HCT116 (cell line): ENCODE results near the gene SAMSN1. TPM values are rescaled to one million over a fixed set of nuclear protein-coding genes. Genes with fewer than 3 reads are reported as not detected.

Experiments
- ATAC-seq: fragments of 200-7000 bp; cut with Tn5 transposase; 2 replicates; pipeline ENCODE4 v1.9.1; 2020; ENCODE audit warnings: mild to moderate bottlenecking, moderate library complexity
- BruUV-seq: library from RNA; stranded (reverse); fragments of 400-500 nt; replicated peaks from 2 replicates; lab custom pipeline; 2021; lab: Mats Ljungman, UMichigan
- CTCF ChIA-PET: fragments of 300-600 bp; sonication (Branson Sonifier 250); formaldehyde crosslinking; loops from one replicate; lab custom pipeline; 2021; ENCODE audit warnings: antibody characterized with exemption; lab: Charles Lee
- POLR2A ChIA-PET: fragments of 300-600, 350-600 bp; sonication (Branson Sonifier 250); formaldehyde crosslinking; loops from one replicate; lab custom pipeline; 2021; ENCODE audit warnings: antibody characterized with exemption; lab: Charles Lee
- RAD21 ChIA-PET, 2 experiments: fragments of 300-600 bp; sonication (Branson Sonifier 250); formaldehyde crosslinking; loops; one replicate each; lab custom pipeline; 2023; ENCODE audit warnings: low total read pairs in 2 of 2; ENCODE audit not compliant: uncharacterized antibody in 2 of 2, unreplicated experiment in 2 of 2, low non-redundant PET in 1 of 2; lab: Charles Lee
- DNase-seq: peaks from one replicate; pipeline ENCODE4 v3.0.0-alpha.2; 2010; ENCODE audit warnings: low read depth, low spot score
- H2AFZ ChIP-seq: fragments of 200-600 bp; shearing (Covaris generic), sonication (generic); 2 replicates; pipeline ENCODE4 v1.6.1; 2017; ENCODE audit warnings: low read depth, mixed run types, mixed read lengths, antibody characterized with exemption, low read length; ENCODE audit not compliant: poor library complexity, severe bottlenecking
- H3K27ac ChIP-seq: 2 replicates; pipeline ENCODE4 v1.5.1; 2012; ENCODE audit warnings: low read depth, low read length
- H3K27me3 ChIP-seq: fragments of 200-600 bp; sonication (generic); 2 replicates; pipeline ENCODE4 v1.6.1; 2016; ENCODE audit warnings: mixed run types, low read length, mixed read lengths; ENCODE audit not compliant: insufficient read depth
- H3K36me3 ChIP-seq, 2 experiments: fragments of 200-500 bp in 1 of 2; fragments of 200-600 bp in 1 of 2; sonication (Bioruptor generic) in 1 of 2; sonication (generic) in 1 of 2; 2 replicates each; pipeline versions ENCODE4 v1.5.1 to v1.6.1; 2014 to 2016; ENCODE audit warnings: low read length in 2 of 2, inconsistent platforms in 1 of 2, mixed read lengths in 1 of 2, mixed run types in 1 of 2; ENCODE audit not compliant: insufficient read depth in 2 of 2, control insufficient read depth in 1 of 2
- H3K4me1 ChIP-seq, 2 experiments: fragments of 200-600 bp in 1 of 2; sonication (generic) in 1 of 2; 2 replicates each; pipeline versions ENCODE4 v1.5.1 to v1.6.1; 2012 to 2017; ENCODE audit warnings: low read length in 2 of 2, inconsistent platforms in 1 of 2, mild to moderate bottlenecking in 1 of 2, mixed read lengths in 1 of 2, mixed run types in 1 of 2, moderate library complexity in 1 of 2; ENCODE audit not compliant: insufficient read depth in 2 of 2, control insufficient read depth in 1 of 2
- H3K4me2 ChIP-seq: fragments of 200-600 bp; sonication (generic); 2 replicates; pipeline ENCODE4 v1.6.1; 2017; ENCODE audit warnings: mixed run types, low read length, mixed read lengths
- H3K4me3 ChIP-seq, 2 experiments: fragments of 200-600 bp in 1 of 2; sonication (generic) in 1 of 2; replicated peaks in 1 of 2; 2 replicates each; pipeline ENCODE4 v1.5.1; 2011 to 2016; ENCODE audit warnings: low read length in 2 of 2, control low read depth in 1 of 2, low read depth in 1 of 2, mild to moderate bottlenecking in 1 of 2, mixed read lengths in 1 of 2, mixed run types in 1 of 2
- H3K79me2 ChIP-seq: fragments of 200-600 bp; sonication (generic); 2 replicates; pipeline ENCODE4 v1.6.1; 2017; ENCODE audit warnings: mild to moderate bottlenecking, mixed run types, low read length, moderate library complexity, mixed read lengths; ENCODE audit not compliant: insufficient read depth
- H3K9ac ChIP-seq: fragments of 200-600 bp; sonication (generic); 2 replicates; pipeline ENCODE4 v1.6.1; 2016; ENCODE audit warnings: low read length, mixed read lengths
- H3K9me2 ChIP-seq: fragments of 200-600 bp; sonication (generic), shearing (Covaris generic); 2 replicates; pipeline ENCODE4 v1.6.1; 2017; ENCODE audit warnings: mixed run types, mild to moderate bottlenecking, moderate library complexity; ENCODE audit not compliant: insufficient read depth
- H3K9me3 ChIP-seq, 2 experiments: fragments of 200-500 bp in 1 of 2; fragments of 200-600 bp in 1 of 2; sonication (Bioruptor generic) in 1 of 2; sonication (generic) in 1 of 2; 2 replicates each; pipeline ENCODE4 v1.6.1; 2014 to 2017; ENCODE audit warnings: low read length in 2 of 2, mixed read lengths in 2 of 2, inconsistent platforms in 1 of 2, low read depth in 1 of 2, mild to moderate bottlenecking in 1 of 2, mixed run types in 1 of 2, moderate library complexity in 1 of 2; ENCODE audit not compliant: control insufficient read depth in 1 of 2, insufficient read depth in 1 of 2
- H4K20me1 ChIP-seq: fragments of 200-600 bp; sonication (generic), shearing (Covaris generic); 2 replicates; pipeline ENCODE4 v1.6.1; 2017; ENCODE audit warnings: mixed run types, mild to moderate bottlenecking, moderate library complexity; ENCODE audit not compliant: insufficient read depth
- CBX3 ChIP-seq: IDR thresholded peaks from 2 replicates; pipeline ENCODE4 v1.6.1; 2012; ENCODE audit warnings: low read depth
- CEBPB ChIP-seq: IDR thresholded peaks from 2 replicates; pipeline ENCODE4 v1.6.1; 2012; ENCODE audit warnings: low read depth
- EGR1 ChIP-seq: IDR thresholded peaks from 2 replicates; pipeline ENCODE4 v1.6.1; 2012; ENCODE audit warnings: low read depth
- EZH2 ChIP-seq: fragments of 200-600 bp; sonication (generic); IDR thresholded peaks from 2 replicates; pipeline ENCODE4 v1.6.1; 2017; ENCODE audit warnings: antibody characterized with exemption, mixed run types
- EZH2phosphoT487 ChIP-seq: fragments of 200-600 bp; IDR thresholded peaks from 2 replicates; pipeline ENCODE4 v1.6.1; 2018; ENCODE audit warnings: antibody characterized with exemption, borderline replicate concordance
- FOSL1 ChIP-seq: IDR thresholded peaks from 2 replicates; pipeline ENCODE4 v1.6.1; 2012; ENCODE audit warnings: low read depth
- POLR2AphosphoS5 ChIP-seq: IDR thresholded peaks from 2 replicates; pipeline ENCODE4 v1.6.1; 2011; ENCODE audit warnings: mild to moderate bottlenecking, low read depth, low read length, moderate library complexity
- SRF ChIP-seq: IDR thresholded peaks from 2 replicates; pipeline ENCODE4 v1.6.1; 2012; ENCODE audit warnings: low read depth
- TCF7L2 ChIP-seq: IDR thresholded peaks from 2 replicates; pipeline ENCODE4 v1.7.0; 2011; ENCODE audit warnings: borderline replicate concordance, inconsistent platforms; ENCODE audit not compliant: insufficient read depth, insufficient read length; ENCODE audit errors: extremely low read depth
- intact Hi-C: fragments of 100-400 bp; cut with micrococcal nuclease; formaldehyde crosslinking; loops from 2 replicates; pipeline ENCODE4 v1.10.0; 2022
- total RNA-seq: library from RNA; stranded (reverse); gene quantifications from one replicate; pipeline ENCODE4 v1.2.1, GENCODE V29; 2021; ENCODE audit not compliant: unreplicated experiment
- TF ChIP-seq, protein P1 (sequence below), 3 experiments: fragments of 200-600 bp in 1 of 3; sonication (generic) in 1 of 3; IDR thresholded peaks in 2 of 3; conservative IDR thresholded peaks in 1 of 3; 2 replicates each; pipeline ENCODE4 v1.5.1; 2012 to 2017; ENCODE audit warnings: low read depth in 2 of 3, low read length in 2 of 3, antibody characterized with exemption in 1 of 3, borderline replicate concordance in 1 of 3, control low read depth in 1 of 3, mild to moderate bottlenecking in 1 of 3, mixed read lengths in 1 of 3, mixed run types in 1 of 3, moderate library complexity in 1 of 3; ENCODE audit not compliant: insufficient read depth in 1 of 3
- TF ChIP-seq, protein P2 (sequence below): IDR thresholded peaks from 2 replicates; pipeline ENCODE4 v1.6.1; 2012; ENCODE audit warnings: low read depth
- TF ChIP-seq, protein P3 (sequence below): IDR thresholded peaks from 2 replicates; pipeline ENCODE4 v1.6.1; 2012

Gene SAMSN1
- total RNA-seq, 1 experiment from 2014 or later, result 0.57 TPM

DNA sequence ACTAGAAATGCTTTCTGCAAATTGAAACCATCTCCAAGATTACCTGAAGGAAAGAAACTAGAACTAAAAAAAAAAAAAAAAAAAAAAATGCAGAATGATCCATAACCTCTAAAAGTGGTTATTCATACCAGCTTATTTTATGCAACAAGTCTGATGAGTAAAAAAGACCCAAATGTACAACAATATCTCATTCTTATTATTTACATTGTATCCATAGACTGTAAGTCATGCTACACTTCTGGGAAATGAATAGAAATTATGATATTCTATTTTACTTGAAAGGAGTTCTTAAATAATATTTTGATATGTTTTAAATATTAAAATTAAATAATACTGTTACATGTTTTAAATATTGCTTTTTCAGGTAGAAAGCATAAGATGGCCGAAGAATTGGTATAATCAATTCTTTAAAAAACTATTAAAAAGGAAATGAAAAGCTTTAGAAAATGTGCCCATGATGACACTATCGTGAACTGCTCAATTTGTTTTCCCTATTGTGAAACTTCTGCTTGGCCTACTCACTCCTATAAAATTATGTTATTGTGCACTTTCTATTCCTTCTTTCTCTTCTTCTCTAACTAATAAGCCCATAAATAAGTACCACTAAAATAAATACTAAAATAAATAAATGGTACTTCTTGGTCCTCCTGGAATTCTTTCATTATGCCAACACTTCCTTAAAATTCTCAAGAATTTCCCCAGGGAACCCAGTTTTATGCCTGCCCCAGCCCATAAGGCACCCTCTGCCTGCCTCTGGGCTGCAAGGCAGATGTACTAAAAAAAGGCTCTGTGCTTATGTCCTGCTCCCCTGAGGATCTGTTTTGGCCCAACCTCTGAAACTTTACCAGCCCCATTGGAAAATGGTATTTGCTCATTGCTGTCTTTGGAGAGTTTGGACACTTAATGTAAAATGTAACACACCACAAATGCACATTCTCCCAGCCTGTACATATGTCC is 18.1 kb downstream of the SAMSN1 start:
- Histone ChIP-seq H3K4me3 (no peak overlapping the region), H3K4me2 (no peak overlapping the region), H3K4me1 (peaks cover 0 to 1% of the 10 kb centered on the region in 2 experiments; a peak in 1 of 4 replicates), H3K9me2 (no peaks in the 10 kb centered on the region), H3K36me3 (no peaks in the 10 kb centered on the region), H2AFZ (no peak overlapping the region), H3K27me3 (no peaks in the 10 kb centered on the region), H4K20me1 (no peaks in the 10 kb centered on the region), H3K9ac (no peak overlapping the region), H3K79me2 (no peaks in the 10 kb centered on the region), H3K9me3 (no peaks in the 10 kb centered on the region), H3K27ac (no peak overlapping the region)
- ChIA-PET POLR2A (no interaction called here), RAD21 (no interaction called here), CTCF (no interaction called here)
- TF ChIP-seq, protein P1, sequence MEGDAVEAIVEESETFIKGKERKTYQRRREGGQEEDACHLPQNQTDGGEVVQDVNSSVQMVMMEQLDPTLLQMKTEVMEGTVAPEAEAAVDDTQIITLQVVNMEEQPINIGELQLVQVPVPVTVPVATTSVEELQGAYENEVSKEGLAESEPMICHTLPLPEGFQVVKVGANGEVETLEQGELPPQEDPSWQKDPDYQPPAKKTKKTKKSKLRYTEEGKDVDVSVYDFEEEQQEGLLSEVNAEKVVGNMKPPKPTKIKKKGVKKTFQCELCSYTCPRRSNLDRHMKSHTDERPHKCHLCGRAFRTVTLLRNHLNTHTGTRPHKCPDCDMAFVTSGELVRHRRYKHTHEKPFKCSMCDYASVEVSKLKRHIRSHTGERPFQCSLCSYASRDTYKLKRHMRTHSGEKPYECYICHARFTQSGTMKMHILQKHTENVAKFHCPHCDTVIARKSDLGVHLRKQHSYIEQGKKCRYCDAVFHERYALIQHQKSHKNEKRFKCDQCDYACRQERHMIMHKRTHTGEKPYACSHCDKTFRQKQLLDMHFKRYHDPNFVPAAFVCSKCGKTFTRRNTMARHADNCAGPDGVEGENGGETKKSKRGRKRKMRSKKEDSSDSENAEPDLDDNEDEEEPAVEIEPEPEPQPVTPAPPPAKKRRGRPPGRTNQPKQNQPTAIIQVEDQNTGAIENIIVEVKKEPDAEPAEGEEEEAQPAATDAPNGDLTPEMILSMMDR (IDR thresholded peaks at IDR 0.05 in 2 of 3, conservative IDR thresholded peaks at IDR 0.05 in 1 of 3; ENCODE audit: borderline replicate concordance in 1 of 3, insufficient read depth in 1 of 3, low read depth in 2 of 3, low read length in 2 of 3), result no peak
- TF ChIP-seq EGR1 (no peak), POLR2AphosphoS5 (no peak), CEBPB (no peak), TCF7L2 (no peak), FOSL1 (no peak), EZH2 (no peak), EZH2phosphoT487 (no peak), SRF (no peak), CBX3 (no peak)
- TF ChIP-seq, protein P2, sequence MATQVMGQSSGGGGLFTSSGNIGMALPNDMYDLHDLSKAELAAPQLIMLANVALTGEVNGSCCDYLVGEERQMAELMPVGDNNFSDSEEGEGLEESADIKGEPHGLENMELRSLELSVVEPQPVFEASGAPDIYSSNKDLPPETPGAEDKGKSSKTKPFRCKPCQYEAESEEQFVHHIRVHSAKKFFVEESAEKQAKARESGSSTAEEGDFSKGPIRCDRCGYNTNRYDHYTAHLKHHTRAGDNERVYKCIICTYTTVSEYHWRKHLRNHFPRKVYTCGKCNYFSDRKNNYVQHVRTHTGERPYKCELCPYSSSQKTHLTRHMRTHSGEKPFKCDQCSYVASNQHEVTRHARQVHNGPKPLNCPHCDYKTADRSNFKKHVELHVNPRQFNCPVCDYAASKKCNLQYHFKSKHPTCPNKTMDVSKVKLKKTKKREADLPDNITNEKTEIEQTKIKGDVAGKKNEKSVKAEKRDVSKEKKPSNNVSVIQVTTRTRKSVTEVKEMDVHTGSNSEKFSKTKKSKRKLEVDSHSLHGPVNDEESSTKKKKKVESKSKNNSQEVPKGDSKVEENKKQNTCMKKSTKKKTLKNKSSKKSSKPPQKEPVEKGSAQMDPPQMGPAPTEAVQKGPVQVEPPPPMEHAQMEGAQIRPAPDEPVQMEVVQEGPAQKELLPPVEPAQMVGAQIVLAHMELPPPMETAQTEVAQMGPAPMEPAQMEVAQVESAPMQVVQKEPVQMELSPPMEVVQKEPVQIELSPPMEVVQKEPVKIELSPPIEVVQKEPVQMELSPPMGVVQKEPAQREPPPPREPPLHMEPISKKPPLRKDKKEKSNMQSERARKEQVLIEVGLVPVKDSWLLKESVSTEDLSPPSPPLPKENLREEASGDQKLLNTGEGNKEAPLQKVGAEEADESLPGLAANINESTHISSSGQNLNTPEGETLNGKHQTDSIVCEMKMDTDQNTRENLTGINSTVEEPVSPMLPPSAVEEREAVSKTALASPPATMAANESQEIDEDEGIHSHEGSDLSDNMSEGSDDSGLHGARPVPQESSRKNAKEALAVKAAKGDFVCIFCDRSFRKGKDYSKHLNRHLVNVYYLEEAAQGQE, result no peak
- TF ChIP-seq, protein P3, sequence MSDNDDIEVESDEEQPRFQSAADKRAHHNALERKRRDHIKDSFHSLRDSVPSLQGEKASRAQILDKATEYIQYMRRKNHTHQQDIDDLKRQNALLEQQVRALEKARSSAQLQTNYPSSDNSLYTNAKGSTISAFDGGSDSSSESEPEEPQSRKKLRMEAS, result no peak
- intact Hi-C loops, result no loop called here
- BruUV-seq, result no TSS peak
- no peak for ATAC-seq
- no peak for DNase-seq
